ENCODE results near the gene CD81. TPM values are rescaled to one million over a fixed set of nuclear protein-coding genes. Genes with fewer than 3 reads are reported as not detected.

The CD81 gene
- total RNA-seq, 4 donors from 2014 or later, result 498 to 652 (median 582) TPM

GRCh38 chr11:2392241-2392959 is 15.3 kb downstream of the CD81 start:
- H3K4me3 ChIP-seq, result no peak overlapping the region
- H3K4me1 ChIP-seq, result peaks cover 48 to 84% (median 75%) of the 10 kb centered on the region in 4 donors
- TF ChIP-seq POLR2AphosphoS5 (IDR thresholded peaks at IDR 0.05) (no peak), CTCF (IDR thresholded peaks at IDR 0.05) (no peak), POLR2A (IDR thresholded peaks at IDR 0.05; ENCODE audit: low read depth) (no peak), EP300 (IDR thresholded peaks at IDR 0.05) (no peak)
- peaks cover 31 to 88% (median 70%) of the 10 kb centered on the region in 4 donors for H3K36me3 ChIP-seq
- H3K27me3 ChIP-seq, result no peaks in the 10 kb centered on the region
- H3K27ac ChIP-seq (replicated peaks in 1 of 4), result peak overlapping the region; percentile 98 to 100 (median 100)
- intact Hi-C loops (cut with DNase I), result no loop called here
- H3K9me3 ChIP-seq, result no peaks in the 10 kb centered on the region
- DNase-seq (ENCODE audit: extremely low spot score), result no peak
- 64% methylated on average over 13 of the region's 26 CpGs for WGBS

GRCh38 chr11:2393111-2393868 is 16.2 kb downstream of the CD81 start:
- intact Hi-C loops (cut with DNase I), result no loop called here
- 73% methylated on average over 4 of the region's 27 CpGs for WGBS
- no peaks in the 10 kb centered on the region for H3K27me3 ChIP-seq
- no peak for DNase-seq (ENCODE audit: extremely low spot score)
- H3K36me3 ChIP-seq, result peaks cover 31 to 97% (median 78%) of the 10 kb centered on the region in 4 donors
- H3K9me3 ChIP-seq, result no peaks in the 10 kb centered on the region
- H3K4me3 ChIP-seq, result no peak overlapping the region
- H3K27ac ChIP-seq (replicated peaks in 1 of 4), result peak overlapping the region; percentile 98 to 100 (median 100)
- peaks cover 39 to 77% (median 66%) of the 10 kb centered on the region in 4 donors for H3K4me1 ChIP-seq
- TF ChIP-seq CTCF (IDR thresholded peaks at IDR 0.05) (no peak), POLR2A (IDR thresholded peaks at IDR 0.05; ENCODE audit: low read depth) (no peak), EP300 (IDR thresholded peaks at IDR 0.05) (no peak), POLR2AphosphoS5 (IDR thresholded peaks at IDR 0.05) (no peak)

GRCh38 chr11:2393941-2394817 is 17.1 kb downstream of the CD81 start:
- Histone ChIP-seq H3K36me3 (peaks cover 31 to 96% (median 84%) of the 10 kb centered on the region in 4 donors), H3K27ac (replicated peaks in 1 of 4) (peak overlapping the region; percentile 98 to 100 (median 100))
- intact Hi-C loops (cut with DNase I), result no loop called here

More at GRCh38 chr11:2393941-2394817, 17.1 kb downstream of the CD81 start:
- no peak overlapping the region for H3K4me3 ChIP-seq
- WGBS, result 79% methylated on average over 14 of the region's 34 CpGs
- H3K27me3 ChIP-seq, result no peaks in the 10 kb centered on the region
- H3K9me3 ChIP-seq, result no peaks in the 10 kb centered on the region
- no peak for DNase-seq (ENCODE audit: extremely low spot score)
- TF ChIP-seq EP300 (IDR thresholded peaks at IDR 0.05) (no peak), CTCF (IDR thresholded peaks at IDR 0.05) (no peak), POLR2AphosphoS5 (IDR thresholded peaks at IDR 0.05) (no peak), POLR2A (IDR thresholded peaks at IDR 0.05; ENCODE audit: low read depth) (no peak)
- peaks cover 35 to 77% (median 65%) of the 10 kb centered on the region in 4 donors for H3K4me1 ChIP-seq

Data from esophagus muscularis mucosa (tissue), 4 donors.